Karpas-422 (cell line): Measurements from ENCODE around the gene GP1BA. TPM values are rescaled to one million over a fixed set of nuclear protein-coding genes. Genes with fewer than 3 reads are reported as not detected.

Source experiments
- DNase-seq: peaks from one replicate; pipeline ENCODE4 v3.0.0-alpha.2; 2015
- H2AFZ ChIP-seq: fragments of 200-600 bp; sonication (generic); 2 replicates; pipeline ENCODE4 v1.6.1; 2014; ENCODE audit warnings: antibody characterized with exemption, low read length, mixed read lengths
- H3K27ac ChIP-seq: fragments of 200-600 bp; sonication (generic); 2 replicates; pipeline ENCODE4 v1.5.1; 2014; ENCODE audit warnings: mild to moderate bottlenecking, low read length, moderate library complexity
- H3K27me3 ChIP-seq: fragments of 200-600 bp; sonication (generic); 2 replicates; pipeline ENCODE4 v1.6.1; 2014; ENCODE audit warnings: low read length, mixed read lengths
- H3K36me3 ChIP-seq: fragments of 200-600 bp; sonication (generic); 2 replicates; pipeline ENCODE4 v1.6.1; 2014; ENCODE audit warnings: low read length, mixed read lengths; ENCODE audit not compliant: insufficient read depth
- H3K4me1 ChIP-seq: fragments of 200-600 bp; sonication (generic); 2 replicates; pipeline ENCODE4 v1.6.1; 2014; ENCODE audit warnings: mild to moderate bottlenecking, low read length, mixed read lengths
- H3K4me2 ChIP-seq: fragments of 200-600 bp; sonication (generic); 2 replicates; pipeline ENCODE4 v1.6.1; 2014; ENCODE audit warnings: low read length, low read depth, mild to moderate bottlenecking; ENCODE audit not compliant: poor library complexity, severe bottlenecking
- H3K4me3 ChIP-seq: fragments of 200-600 bp; sonication (generic); 2 replicates; pipeline ENCODE4 v1.5.1; 2014; ENCODE audit warnings: mild to moderate bottlenecking, antibody characterized with exemption, low read length, mixed read lengths
- H3K79me2 ChIP-seq: fragments of 200-600 bp; sonication (generic); 2 replicates; pipeline ENCODE4 v1.6.1; 2014; ENCODE audit warnings: mild to moderate bottlenecking, low read length, mixed read lengths
- H3K9ac ChIP-seq: fragments of 200-600 bp; sonication (generic); 2 replicates; pipeline ENCODE4 v1.6.0; 2014; ENCODE audit warnings: low read length
- H3K9me2 ChIP-seq: fragments of 200-600 bp; sonication (generic), shearing (Covaris generic); replicated peaks from 2 replicates; pipeline ENCODE4 v1.6.0; 2014; ENCODE audit warnings: mild to moderate bottlenecking, low read length, moderate library complexity; ENCODE audit not compliant: insufficient read depth
- H3K9me3 ChIP-seq: fragments of 300-700, 200-600 bp; sonication (generic); 2 replicates; pipeline ENCODE4 v1.6.1; 2014; ENCODE audit warnings: low read length, mixed read lengths
- H4K20me1 ChIP-seq: fragments of 200-600 bp; sonication (generic); 2 replicates; pipeline ENCODE4 v1.6.1; 2014; ENCODE audit warnings: mild to moderate bottlenecking, antibody characterized with exemption, low read length, low read depth; ENCODE audit not compliant: insufficient read depth
- total RNA-seq: library from RNA; depleted of rRNA; stranded (reverse); fragments of >200 nt; shearing (Covaris generic); gene quantifications from 2 replicates; pipeline ENCODE4 v1.2.3, GENCODE V29; 2014; ENCODE audit warnings: low replicate concordance

GP1BA gene
- total RNA-seq, 1 experiment from 2014 or later, result not detected

DNA sequence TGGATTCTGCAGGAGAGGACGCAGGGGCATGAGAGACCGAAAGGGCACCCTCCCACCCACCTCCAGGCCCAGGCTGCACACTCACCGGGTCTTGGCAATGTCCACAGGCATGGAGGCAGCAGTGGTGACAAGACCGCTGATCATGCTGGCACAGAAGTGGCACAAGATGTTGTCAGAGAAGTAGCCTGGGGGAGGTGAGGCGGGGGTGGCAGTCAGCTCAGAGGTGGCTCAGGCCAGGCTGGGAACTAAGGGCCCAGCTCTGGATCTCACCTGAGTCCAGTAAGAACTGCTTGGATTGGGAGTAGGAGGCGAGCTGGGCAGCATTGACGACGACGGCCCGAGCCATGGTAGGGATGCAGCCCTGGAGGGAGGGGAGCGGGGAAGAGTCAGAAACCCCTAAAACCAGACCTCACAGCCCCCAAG is 6.0 kb downstream of the GP1BA start:
- Histone ChIP-seq H3K4me3 (peak overlapping the region; percentile 96; the same call in 1 of the 2 replicates), H3K79me2 (peaks cover 55% of the 10 kb centered on the region), H3K36me3 (peaks cover 19% of the 10 kb centered on the region), H3K4me1 (peaks cover 28% of the 10 kb centered on the region), H3K27ac (no peak overlapping the region), H3K9me3 (no peaks in the 10 kb centered on the region), H3K9me2 (no peaks in the 10 kb centered on the region), H3K27me3 (no peaks in the 10 kb centered on the region), H3K4me2 (peak overlapping the region; percentile 92), H4K20me1 (no peaks in the 10 kb centered on the region; the same call in 1 of the 2 replicates), H3K9ac (peak overlapping the region; percentile 95), H2AFZ (no peak overlapping the region)
- no peak for DNase-seq

DNA sequence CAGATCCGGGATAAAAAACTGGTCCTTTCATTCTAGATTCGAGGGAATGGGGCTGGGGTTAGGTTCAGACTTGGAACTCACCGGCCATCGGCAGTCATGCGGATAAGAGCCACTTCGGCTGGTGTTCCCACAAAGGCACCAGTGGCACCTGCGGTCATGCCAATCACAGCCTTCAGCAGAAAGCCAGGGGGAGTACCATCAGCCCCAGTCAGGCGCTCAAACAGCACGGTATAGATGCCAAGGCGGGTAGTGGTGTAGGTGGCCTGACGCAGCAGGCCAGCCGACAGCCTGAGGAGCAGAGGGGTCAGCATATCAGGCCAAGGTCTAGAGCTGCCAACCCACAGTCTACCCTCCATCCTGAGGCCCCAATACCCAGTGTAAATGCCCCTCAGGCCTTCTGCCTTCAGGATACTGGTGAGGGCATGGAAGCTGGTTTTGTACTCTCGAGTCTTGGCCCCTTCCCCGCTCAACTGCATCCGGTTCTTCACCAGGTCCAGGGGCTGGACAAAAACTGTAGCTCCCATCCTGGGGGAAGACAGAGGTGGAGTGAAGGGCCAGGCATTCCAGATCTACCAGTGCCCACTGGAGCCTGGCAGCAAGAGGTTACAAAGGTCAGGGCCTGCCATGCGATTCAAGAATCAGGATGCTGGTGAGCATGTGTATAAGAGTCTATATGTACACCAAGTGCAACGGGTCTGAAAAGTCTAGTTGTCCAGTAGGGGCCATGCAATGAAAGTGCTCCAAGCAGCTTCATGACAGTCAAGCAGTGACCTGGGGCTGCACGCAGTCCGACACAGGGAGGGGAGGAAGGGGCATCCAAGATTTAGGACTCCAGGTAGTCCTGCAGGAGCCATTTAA is 6.8 kb downstream of the GP1BA start:
- peak overlapping the region; percentile 96 for H3K4me3 ChIP-seq
- H3K79me2 ChIP-seq, result peaks cover 56% of the 10 kb centered on the region
- peak overlapping the region; percentile 44; the same call in 1 of the 2 replicates for H2AFZ ChIP-seq
- H4K20me1 ChIP-seq, result no peaks in the 10 kb centered on the region; the same call in 1 of the 2 replicates
- peaks cover 24% of the 10 kb centered on the region for H3K36me3 ChIP-seq
- H3K4me1 ChIP-seq, result peaks cover 36% of the 10 kb centered on the region
- H3K9me2 ChIP-seq, result no peaks in the 10 kb centered on the region
- peak overlapping the region; percentile 82 for H3K27ac ChIP-seq
- no peaks in the 10 kb centered on the region for H3K27me3 ChIP-seq
- peak; percentile 68 for DNase-seq
- H3K4me2 ChIP-seq, result peak overlapping the region; percentile 92
- H3K9me3 ChIP-seq, result no peaks in the 10 kb centered on the region
- H3K9ac ChIP-seq, result peak overlapping the region; percentile 95

DNA sequence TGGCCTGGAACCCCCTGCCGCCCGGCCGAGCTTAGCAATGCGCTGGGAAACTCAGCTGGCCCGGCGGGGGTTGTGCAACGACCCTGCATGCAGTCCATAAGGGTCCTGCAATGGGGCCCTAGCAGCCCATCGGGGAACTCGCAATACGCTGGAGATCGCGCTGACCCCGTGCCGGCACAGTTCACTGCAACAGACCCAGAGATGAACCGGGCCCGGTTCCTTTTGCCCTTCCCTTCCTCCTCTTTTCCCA is 7.4 kb downstream of the GP1BA start:
- Histone ChIP-seq H4K20me1 (peaks cover 2% of the 10 kb centered on the region; the same call in 1 of the 2 replicates), H3K27ac (peak overlapping the region; percentile 82), H3K4me3 (peak overlapping the region; percentile 96), H3K4me1 (peaks cover 42% of the 10 kb centered on the region), H3K27me3 (no peaks in the 10 kb centered on the region), H3K9me3 (no peaks in the 10 kb centered on the region), H3K9me2 (no peaks in the 10 kb centered on the region), H3K4me2 (peak overlapping the region; percentile 92), H3K36me3 (peaks cover 24% of the 10 kb centered on the region), H3K9ac (peak overlapping the region; percentile 95), H2AFZ (peak overlapping the region; percentile 44; the same call in 1 of the 2 replicates), H3K79me2 (peaks cover 56% of the 10 kb centered on the region)
- no peak for DNase-seq

DNA sequence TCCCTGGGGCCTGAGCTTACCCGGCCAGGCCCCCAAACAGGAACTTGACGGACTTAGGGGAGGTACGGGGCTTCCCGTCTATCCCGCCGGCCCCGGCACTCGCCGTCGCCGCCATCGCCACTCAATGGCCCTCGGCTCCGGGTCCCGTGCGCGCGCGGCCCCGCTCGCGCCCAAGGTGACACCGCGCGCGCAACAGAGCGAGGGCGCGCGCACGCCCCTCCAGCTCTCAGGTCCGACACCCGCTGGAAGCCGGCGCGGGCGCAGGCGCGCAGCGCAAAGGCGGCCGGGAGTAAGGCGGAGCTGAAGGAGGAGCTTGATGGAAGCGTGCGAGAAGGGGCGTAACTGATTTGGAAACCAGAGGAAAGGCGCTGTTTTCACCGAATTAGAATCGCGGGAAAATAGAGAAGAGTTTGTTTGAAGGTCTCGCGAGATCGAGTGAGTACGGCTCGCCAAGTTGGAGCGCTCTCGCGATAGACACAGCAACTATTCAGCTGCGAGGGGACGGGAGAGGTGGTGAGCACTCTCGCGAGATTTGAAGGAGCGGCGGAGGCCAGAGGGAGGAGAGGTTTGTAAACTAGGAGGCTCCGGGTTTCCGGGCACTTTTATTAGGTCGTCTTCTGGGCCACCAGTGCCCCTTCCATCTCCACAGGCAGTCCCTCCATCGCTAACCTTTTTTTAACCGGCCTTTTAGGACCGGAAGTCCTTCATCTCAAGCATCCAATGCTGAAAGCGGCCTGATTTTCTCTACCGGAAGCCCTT is 7.9 kb downstream of the GP1BA start, which contains the start of the genes RNF167 and SLC25A11:
Gene RNF167, plus strand, starts transcription at position 473 of the 759 bp plus-strand sequence. CDS start 642 bp downstream, outside the sequence.
Gene SLC25A11, minus strand, starts transcription at position 251 of the 759 bp plus-strand sequence. Its CDS starts 136 bp downstream, at position 115.
- peak within 1 kb of the TSS; percentile 91 for H3K27ac ChIP-seq
- peaks cover 24% of the 10 kb centered on the region for H3K36me3 ChIP-seq
- H3K4me3 ChIP-seq, result peak within 1 kb of the TSS; percentile 96
- H3K27me3 ChIP-seq, result no peaks in the 10 kb centered on the region
- peaks cover 47% of the 10 kb centered on the region for H3K4me1 ChIP-seq
- H4K20me1 ChIP-seq, result peaks cover 5% of the 10 kb centered on the region; the same call in 1 of the 2 replicates
- DNase-seq, result peak; percentile 100
- peak within 1 kb of the TSS; percentile 95 for H3K9ac ChIP-seq
- no peaks in the 10 kb centered on the region for H3K9me2 ChIP-seq
- H3K9me3 ChIP-seq, result no peaks in the 10 kb centered on the region
- peaks cover 56% of the 10 kb centered on the region for H3K79me2 ChIP-seq
- peak within 1 kb of the TSS; percentile 94 for H3K4me2 ChIP-seq
- H2AFZ ChIP-seq, result peak within 1 kb of the TSS; percentile 44; the same call in 1 of the 2 replicates

DNA sequence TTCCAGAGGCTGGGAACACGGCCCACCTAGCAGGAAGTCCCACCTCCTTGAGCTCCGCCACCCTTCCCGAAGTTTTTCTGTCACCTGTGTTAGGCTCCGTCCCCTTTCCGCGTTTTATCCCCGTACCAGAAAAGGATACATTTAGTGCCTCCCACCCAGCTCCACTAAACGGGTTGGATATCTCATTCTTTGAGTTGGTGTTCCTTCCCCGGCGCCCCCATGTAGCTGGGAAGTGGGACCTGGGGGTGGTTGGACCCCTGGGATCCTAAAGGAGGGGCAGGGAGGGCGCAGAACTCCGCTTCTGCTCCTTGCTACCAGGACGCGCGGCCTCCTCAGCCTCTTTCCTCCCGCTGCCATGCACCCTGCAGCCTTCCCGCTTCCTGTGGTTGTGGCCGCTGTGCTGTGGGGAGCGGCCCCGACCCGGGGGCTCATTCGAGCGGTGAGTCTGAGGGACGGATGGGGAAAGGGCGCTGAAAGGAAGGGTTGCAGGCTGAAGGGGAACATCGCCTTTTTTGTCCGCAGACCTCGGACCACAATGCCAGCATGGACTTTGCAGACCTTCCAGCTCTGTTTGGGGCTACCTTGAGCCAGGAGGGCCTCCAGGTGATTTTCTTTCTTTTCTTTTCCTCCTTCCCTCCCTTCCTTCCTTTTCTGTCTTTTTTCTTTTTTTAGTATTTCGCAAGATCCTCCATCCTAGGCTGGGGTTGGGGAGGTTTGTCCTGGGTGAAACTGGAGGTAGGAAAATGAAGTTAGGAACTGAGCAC is 8.7 kb downstream of the GP1BA start:
- peak; percentile 74 for DNase-seq
- Histone ChIP-seq H3K4me1 (peaks cover 54% of the 10 kb centered on the region), H2AFZ (no peak overlapping the region), H3K27me3 (no peaks in the 10 kb centered on the region), H3K9me3 (no peaks in the 10 kb centered on the region), H3K9ac (peak overlapping the region; percentile 95), H3K27ac (peak overlapping the region; percentile 91), H3K79me2 (peaks cover 61% of the 10 kb centered on the region), H3K9me2 (no peaks in the 10 kb centered on the region), H3K4me3 (peak overlapping the region; percentile 78), H3K36me3 (peaks cover 29% of the 10 kb centered on the region), H4K20me1 (peaks cover 12% of the 10 kb centered on the region; the same call in 1 of the 2 replicates), H3K4me2 (peak overlapping the region; percentile 94)

GRCh38 chr17:4941319-4941610 is 9.2 kb downstream of the GP1BA start:
- Histone ChIP-seq H3K4me2 (peak overlapping the region; percentile 94), H3K36me3 (peaks cover 32% of the 10 kb centered on the region), H2AFZ (no peak overlapping the region), H3K4me3 (peak overlapping the region; percentile 78), H3K27ac (peak overlapping the region; percentile 91), H3K9me3 (no peaks in the 10 kb centered on the region), H3K9ac (peak overlapping the region; percentile 95), H4K20me1 (peaks cover 17% of the 10 kb centered on the region; the same call in 1 of the 2 replicates), H3K4me1 (peaks cover 60% of the 10 kb centered on the region), H3K79me2 (peaks cover 65% of the 10 kb centered on the region), H3K9me2 (no peaks in the 10 kb centered on the region), H3K27me3 (no peaks in the 10 kb centered on the region)
- DNase-seq, result no peak

DNA sequence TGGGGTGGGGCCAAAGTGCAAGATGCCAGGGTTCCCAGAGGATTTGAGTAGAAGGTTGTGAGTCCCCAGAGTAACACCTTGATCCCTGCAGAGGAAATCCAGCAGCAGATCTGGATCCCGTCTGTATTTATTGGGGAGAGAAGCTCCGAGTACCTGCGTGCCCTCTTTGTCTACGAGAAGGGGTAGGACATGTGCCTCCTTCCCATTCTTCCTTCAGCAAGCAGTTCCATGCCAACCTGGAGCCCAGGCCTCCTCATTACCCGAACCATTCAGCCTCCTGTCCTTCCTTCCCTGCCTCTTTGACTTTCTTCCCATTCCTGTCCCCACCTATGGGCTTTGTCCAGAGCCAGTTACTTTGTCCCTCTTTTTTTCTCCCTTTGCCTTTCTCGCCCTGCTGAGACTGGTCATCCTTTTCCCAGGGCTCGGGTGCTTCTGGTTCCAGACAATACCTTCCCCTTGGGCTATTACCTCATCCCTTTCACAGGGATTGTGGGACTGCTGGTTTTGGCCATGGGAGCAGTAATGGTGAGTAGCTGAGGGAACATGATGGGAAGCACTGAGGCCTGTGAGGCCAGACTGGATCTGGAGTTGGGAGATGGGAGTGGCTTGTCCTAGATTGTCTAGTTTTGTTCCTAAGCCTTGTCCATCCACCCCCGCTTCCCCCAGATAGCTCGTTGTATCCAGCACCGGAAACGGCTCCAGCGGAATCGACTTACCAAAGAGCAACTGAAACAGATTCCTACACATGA is 10.9 kb downstream of the GP1BA start:
- Histone ChIP-seq H2AFZ (no peak overlapping the region), H3K79me2 (peaks cover 70% of the 10 kb centered on the region), H3K9me2 (no peaks in the 10 kb centered on the region), H3K4me1 (peaks cover 67% of the 10 kb centered on the region), H3K27me3 (no peaks in the 10 kb centered on the region), H3K36me3 (peaks cover 42% of the 10 kb centered on the region), H3K9ac (peak overlapping the region; percentile 95; the same call in 1 of the 2 replicates), H3K4me3 (0 out of 2 replicates have a peak overlapping the region, but pooled peaks have one; percentile 78), H4K20me1 (peaks cover 32% of the 10 kb centered on the region), H3K27ac (peak overlapping the region; percentile 91; the same call in 1 of the 2 replicates), H3K4me2 (peak overlapping the region; percentile 94), H3K9me3 (no peaks in the 10 kb centered on the region)
- no peak for DNase-seq
